Mammary epithelial cell (primary cell): ENCODE results near the gene RXRA.

ENCODE experiments used
- CTCF ChIP-seq, 2 donors: IDR thresholded peaks in 1 of 2; conservative IDR thresholded peaks in 1 of 2; 2 replicates each; pipeline ENCODE4 v1.5.1; 2011 to 2012; ENCODE audit warnings: inconsistent platforms in 2 of 2, low read length in 2 of 2, mild to moderate bottlenecking in 2 of 2, control low read depth in 1 of 2, low read depth in 1 of 2; ENCODE audit not compliant: insufficient read depth in 1 of 2; ENCODE audit errors: extremely low read depth in 1 of 2
- EZH2 ChIP-seq: IDR thresholded peaks from 2 replicates; pipeline ENCODE4 v1.6.1; 2012; ENCODE audit warnings: low read length, inconsistent platforms, borderline replicate concordance

DNA sequence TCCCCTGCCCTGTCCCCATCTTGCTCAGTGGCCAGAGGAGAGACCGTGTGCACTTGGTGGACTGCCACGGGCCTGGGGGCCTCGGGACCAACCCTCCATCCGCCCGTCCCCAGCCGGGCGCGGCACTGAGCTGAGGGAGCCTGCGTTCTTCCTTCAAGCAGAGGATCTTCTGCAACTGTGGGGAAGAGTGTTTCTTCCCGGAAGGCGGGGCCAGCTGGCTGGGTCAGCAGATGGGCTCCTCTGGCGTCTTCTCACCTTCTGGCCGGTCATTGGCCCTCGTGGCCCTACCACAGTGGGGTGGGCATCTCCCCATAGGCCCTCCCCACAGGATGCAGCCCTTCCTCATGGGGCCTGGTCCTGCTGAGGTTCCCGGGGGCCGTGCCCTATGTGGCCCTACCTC lies 17.4 kb downstream of the RXRA start:
- TF ChIP-seq CTCF (conservative IDR thresholded peaks at IDR 0.05 in 1 of 2, IDR thresholded peaks at IDR 0.05 in 1 of 2; ENCODE audit: extremely low read depth in 1 of 2, insufficient read depth in 1 of 2, low read depth in 1 of 2, low read length in 2 of 2) = no peak
- no peak for TF ChIP-seq EZH2
